ENCODE data around the gene TRIM71. TPM values are rescaled to one million over a fixed set of nuclear protein-coding genes. Genes with fewer than 3 reads are reported as not detected.

TRIM71 gene
- total and polyA plus RNA-seq, 8 donors = 2.2 to 8.3 (median 6.9) TPM

GRCh38 chr3:32882603-32883025, 64.8 kb downstream of the TRIM71 start:
- Histone ChIP-seq H3K27ac (no peak overlapping the region), H3K4me3 (no peak overlapping the region), H3K9me3 (no peaks in the 10 kb centered on the region), H3K4me1 (no peaks in the 10 kb centered on the region), H3K27me3 (no peaks in the 10 kb centered on the region), H3K36me3 (no peaks in the 10 kb centered on the region)
- DNase-seq (no peak), ATAC-seq (no peak)
- TF ChIP-seq, protein P1, sequence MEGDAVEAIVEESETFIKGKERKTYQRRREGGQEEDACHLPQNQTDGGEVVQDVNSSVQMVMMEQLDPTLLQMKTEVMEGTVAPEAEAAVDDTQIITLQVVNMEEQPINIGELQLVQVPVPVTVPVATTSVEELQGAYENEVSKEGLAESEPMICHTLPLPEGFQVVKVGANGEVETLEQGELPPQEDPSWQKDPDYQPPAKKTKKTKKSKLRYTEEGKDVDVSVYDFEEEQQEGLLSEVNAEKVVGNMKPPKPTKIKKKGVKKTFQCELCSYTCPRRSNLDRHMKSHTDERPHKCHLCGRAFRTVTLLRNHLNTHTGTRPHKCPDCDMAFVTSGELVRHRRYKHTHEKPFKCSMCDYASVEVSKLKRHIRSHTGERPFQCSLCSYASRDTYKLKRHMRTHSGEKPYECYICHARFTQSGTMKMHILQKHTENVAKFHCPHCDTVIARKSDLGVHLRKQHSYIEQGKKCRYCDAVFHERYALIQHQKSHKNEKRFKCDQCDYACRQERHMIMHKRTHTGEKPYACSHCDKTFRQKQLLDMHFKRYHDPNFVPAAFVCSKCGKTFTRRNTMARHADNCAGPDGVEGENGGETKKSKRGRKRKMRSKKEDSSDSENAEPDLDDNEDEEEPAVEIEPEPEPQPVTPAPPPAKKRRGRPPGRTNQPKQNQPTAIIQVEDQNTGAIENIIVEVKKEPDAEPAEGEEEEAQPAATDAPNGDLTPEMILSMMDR (IDR thresholded peaks at IDR 0.05) = no peak
- intact Hi-C loops (cut with DNase I) = no loop called here

DNA sequence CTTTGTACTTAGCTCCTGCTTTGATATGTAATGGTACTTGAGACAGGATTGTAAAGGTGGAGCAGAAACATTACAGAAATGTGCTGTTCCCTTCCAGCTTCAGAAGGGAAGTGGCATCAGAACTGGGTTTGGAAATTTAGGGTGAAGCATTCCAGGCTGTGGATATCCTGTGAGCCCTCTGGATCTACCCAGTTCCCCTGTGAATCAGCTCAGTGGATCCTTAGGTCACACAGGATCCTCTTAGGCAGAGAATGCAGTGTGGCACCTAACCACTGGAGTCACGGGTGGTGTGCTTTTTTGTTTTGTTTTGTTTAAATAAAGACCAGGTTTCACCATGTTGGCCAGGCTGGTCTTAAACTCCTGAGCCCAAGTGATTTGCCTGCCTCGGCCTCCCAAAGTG, 66.0 kb downstream of the TRIM71 start:
- Histone ChIP-seq H3K27me3 (no peaks in the 10 kb centered on the region), H3K4me1 (no peaks in the 10 kb centered on the region), H3K4me3 (no peak overlapping the region), H3K9me3 (no peaks in the 10 kb centered on the region), H3K36me3 (no peaks in the 10 kb centered on the region), H3K27ac (no peak overlapping the region)
- DNase-seq = no peak
- TF ChIP-seq, protein P1 (IDR thresholded peaks at IDR 0.05) = no peak
- ATAC-seq = no peak
- intact Hi-C loops (cut with DNase I) = no loop called here

DNA sequence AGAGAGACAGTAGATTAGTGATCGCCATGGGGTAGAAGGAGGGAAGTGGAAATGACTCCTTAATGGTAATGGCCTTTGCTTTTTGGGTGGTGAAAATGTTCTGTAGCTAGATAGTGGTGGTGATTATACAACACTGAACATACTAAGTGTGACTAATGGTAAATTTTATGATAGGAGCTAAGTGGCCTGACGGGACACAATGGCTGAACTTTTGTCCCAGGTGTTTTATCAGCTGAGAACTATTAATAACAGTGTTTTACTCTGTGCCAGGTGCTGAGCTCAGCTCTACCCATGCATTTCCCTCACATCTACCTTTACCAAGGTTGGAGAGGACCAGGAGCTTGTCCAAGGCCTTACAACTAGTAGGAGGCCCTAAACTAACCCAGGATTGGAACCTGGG, 66.8 kb downstream of the TRIM71 start:
- Histone ChIP-seq H3K36me3 (no peaks in the 10 kb centered on the region), H3K4me3 (no peak overlapping the region), H3K9me3 (no peaks in the 10 kb centered on the region), H3K27me3 (no peaks in the 10 kb centered on the region), H3K27ac (no peak overlapping the region), H3K4me1 (no peaks in the 10 kb centered on the region)
- ATAC-seq (peak; percentile 18), DNase-seq (no peak)
- TF ChIP-seq, protein P1 (IDR thresholded peaks at IDR 0.05) = no peak
- intact Hi-C loops (cut with DNase I) = no loop called here

GRCh38 chr3:32885283-32885901, 67.6 kb downstream of the TRIM71 start:
- H3K36me3 ChIP-seq = peaks cover 0 to 1% of the 10 kb centered on the region in 2 donors
- H3K4me3 ChIP-seq = no peak overlapping the region
- TF ChIP-seq, protein P1 (IDR thresholded peaks at IDR 0.05) = no peak
- H3K27ac ChIP-seq = no peak overlapping the region
- DNase-seq = no peak
- H3K9me3 ChIP-seq = no peaks in the 10 kb centered on the region
- no peaks in the 10 kb centered on the region for H3K27me3 ChIP-seq
- no peaks in the 10 kb centered on the region for H3K4me1 ChIP-seq
- ATAC-seq = peak; percentile 75
- intact Hi-C loops (cut with DNase I) = no loop called here

DNA sequence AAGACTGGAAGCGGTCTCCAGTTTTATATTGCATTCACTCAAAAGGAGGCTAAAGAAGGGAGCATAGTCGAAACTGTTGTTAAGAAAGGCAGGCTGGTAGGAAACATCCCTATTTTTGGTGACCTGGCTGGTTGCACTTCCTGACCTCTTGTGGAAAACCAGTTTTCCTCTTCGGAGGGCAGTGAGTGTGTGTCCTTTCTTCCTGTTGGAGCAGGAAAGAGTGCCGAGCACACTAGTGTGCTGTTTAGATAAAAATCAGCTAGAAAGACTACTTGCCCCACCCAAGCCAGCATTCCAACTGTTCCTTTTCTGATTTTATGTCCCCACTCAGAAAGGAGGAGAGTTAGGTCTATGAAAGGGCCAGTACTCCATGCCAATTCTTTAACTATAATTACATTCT, 68.5 kb downstream of the TRIM71 start:
- TF ChIP-seq, protein P1 (IDR thresholded peaks at IDR 0.05) = no peak
- H3K4me1 ChIP-seq = no peaks in the 10 kb centered on the region
- H3K27me3 ChIP-seq = no peaks in the 10 kb centered on the region
- no peak overlapping the region for H3K4me3 ChIP-seq
- no peak for DNase-seq
- H3K36me3 ChIP-seq = peaks cover 0 to 11% of the 10 kb centered on the region in 2 donors
- intact Hi-C loops (cut with DNase I) = no loop called here
- peak; percentile 72 for ATAC-seq
- H3K9me3 ChIP-seq = no peaks in the 10 kb centered on the region
- H3K27ac ChIP-seq = no peak overlapping the region
